K562 (cell line): ENCODE results near the gene INO80. TPM values are rescaled to one million over a fixed set of nuclear protein-coding genes. Genes with fewer than 3 reads are reported as not detected.

ENCODE experiments used
- ATAC-seq: fragments of 200-7000 bp; cut with Tn5 transposase; 3 replicates; pipeline ENCODE4 v1.9.1; 2020; ENCODE audit warnings: moderate library complexity
- BruUV-seq: library from RNA; stranded (reverse); fragments of 400-500 nt; replicated peaks from 2 replicates; lab custom pipeline; 2021; lab: Mats Ljungman, UMichigan
- CTCF ChIA-PET: fragments of 300-600 bp; formaldehyde crosslinking; extraction: SDS; loops from one replicate; lab custom pipeline; 2021; ENCODE audit warnings: low intra/inter-chr PET ratio; lab: Yijun Ruan, JAX
- POLR2A ChIA-PET: fragments of 300-600, 350-650 bp; sonication (Branson Sonifier 250); formaldehyde crosslinking; extraction: SDS; loops from one replicate; lab custom pipeline; 2021; ENCODE audit warnings: antibody characterized with exemption, inconsistent platforms; lab: Yijun Ruan, JAX
- DNase-seq, 4 experiments: peaks; one replicate each; pipeline versions ENCODE4 v3.0.0 to v3.0.0-alpha.2; 2011 to 2018; ENCODE audit warnings: low spot score in 3 of 4, mixed read lengths in 3 of 4; ENCODE audit errors: extremely low read depth in 1 of 4
- FAIRE-seq: peaks from 2 replicates; lab custom pipeline; 2011; peaks lifted over from hg19 to GRCh38; lab: Jason Lieb, UNC
- H2AFZ ChIP-seq: 2 replicates; pipeline ENCODE4 v1.6.0; 2011; ENCODE audit warnings: low read depth, low read length, control low read depth, inconsistent platforms
- H3K27ac ChIP-seq: fragments of 200-600 bp; 3 replicates; pipeline ENCODE4 v1.8.0; 2011; ENCODE audit warnings: low read depth, mild to moderate bottlenecking, control low read depth, inconsistent platforms, low read length, moderate library complexity, mixed read lengths; ENCODE audit errors: extremely low read depth
- H3K27me3 ChIP-seq, 2 experiments: fragments of 300-600 bp in 1 of 2; 2 replicates in 1 of 2; 3 replicates in 1 of 2; pipeline versions ENCODE4 v1.6.0 to v1.8.0; 2011; ENCODE audit warnings: inconsistent platforms in 2 of 2, low read length in 2 of 2, mild to moderate bottlenecking in 1 of 2, mixed read lengths in 1 of 2, moderate library complexity in 1 of 2; ENCODE audit not compliant: control insufficient read depth in 2 of 2, insufficient read depth in 2 of 2
- H3K36me3 ChIP-seq: fragments of 300-600 bp; 3 replicates; pipeline ENCODE4 v1.8.0; 2011; ENCODE audit warnings: mild to moderate bottlenecking, low read length, inconsistent platforms; ENCODE audit not compliant: control insufficient read depth, insufficient read depth
- H3K4me1 ChIP-seq, 2 experiments: fragments of 200-600 bp in 1 of 2; replicated peaks in 1 of 2; 2 replicates in 1 of 2; 3 replicates in 1 of 2; pipeline versions ENCODE4 v1.5.1 to v1.8.0; 2011; ENCODE audit warnings: inconsistent platforms in 2 of 2, low read length in 2 of 2, mild to moderate bottlenecking in 1 of 2, mixed read lengths in 1 of 2, moderate library complexity in 1 of 2; ENCODE audit not compliant: control insufficient read depth in 2 of 2, insufficient read depth in 2 of 2
- H3K4me2 ChIP-seq: 2 replicates; pipeline ENCODE4 v1.6.1; 2011; ENCODE audit warnings: low read length, control low read depth, inconsistent platforms, mixed read lengths; ENCODE audit not compliant: insufficient read depth
- H3K4me3 ChIP-seq: fragments of 200-600 bp; sonication (generic), shearing (Covaris generic); 2 replicates; pipeline ENCODE4 v1.5.1; 2016; ENCODE audit warnings: control low read depth, inconsistent platforms
- H3K79me2 ChIP-seq: fragments of 200-600 bp; 3 replicates; pipeline ENCODE4 v1.8.0; 2011; ENCODE audit warnings: low read length, inconsistent platforms; ENCODE audit not compliant: control insufficient read depth, insufficient read depth
- H3K9ac ChIP-seq, 2 experiments: 2 replicates each; pipeline versions ENCODE4 v1.6.0 to v1.6.1; 2011; ENCODE audit warnings: low read depth in 2 of 2, low read length in 2 of 2, control low read depth in 1 of 2, inconsistent platforms in 1 of 2, mild to moderate bottlenecking in 1 of 2, mixed read lengths in 1 of 2; ENCODE audit not compliant: insufficient read depth in 1 of 2
- H3K9me1 ChIP-seq: one replicate; pipeline ENCODE4 v1.6.0; 2011; ENCODE audit warnings: inconsistent platforms, mild to moderate bottlenecking, low read length, moderate library complexity; ENCODE audit not compliant: control insufficient read depth, insufficient read depth
- H3K9me3 ChIP-seq: replicated peaks from 2 replicates; pipeline ENCODE4 v1.5.1; 2011; ENCODE audit warnings: low read depth, low read length, inconsistent platforms; ENCODE audit not compliant: control insufficient read depth, insufficient read depth
- H4K20me1 ChIP-seq: replicated peaks from 2 replicates; pipeline ENCODE4 v1.6.1; 2011; ENCODE audit warnings: low read length, inconsistent platforms, mixed read lengths; ENCODE audit not compliant: control insufficient read depth, insufficient read depth
- CAMTA2 ChIP-seq: fragments of 250-450 bp; sonication (Bioruptor Pico); conservative IDR thresholded peaks from 2 replicates; pipeline ENCODE4 v1.5.1; 2022
- HEY1 ChIP-seq: fragments of 250-450 bp; sonication (Bioruptor Pico); IDR thresholded peaks from 2 replicates; pipeline ENCODE4 v1.5.0; 2020; ENCODE audit warnings: mild to moderate bottlenecking, moderate library complexity, borderline replicate concordance
- HMG20B ChIP-seq: fragments of 250-450 bp; sonication (Bioruptor Pico); IDR thresholded peaks from 2 replicates; pipeline ENCODE4 v1.5.0; 2021; ENCODE audit warnings: mild to moderate bottlenecking
- PHF20 ChIP-seq: fragments of 450-650 bp; IDR thresholded peaks from 2 replicates; pipeline ENCODE4 v1.6.1; 2018; ENCODE audit not compliant: partially characterized antibody
- RBBP5 ChIP-seq: fragments of 200-600 bp; sonication (generic); IDR thresholded peaks from 2 replicates; pipeline ENCODE4 v1.6.1; 2012; ENCODE audit warnings: borderline replicate concordance, mild to moderate bottlenecking, low read length, control low read depth, inconsistent platforms; ENCODE audit not compliant: insufficient read depth, poor library complexity, severe bottlenecking
- SMC3 ChIP-seq: conservative IDR thresholded peaks from 2 replicates; pipeline ENCODE4 v1.6.1; 2011; ENCODE audit warnings: low read depth, low read length, improper control_type of control experiment; ENCODE audit not compliant: insufficient read depth
- TSC22D4 ChIP-seq: fragments of 450-650 bp; IDR thresholded peaks from 2 replicates; pipeline ENCODE4 v1.6.1; 2016; ENCODE audit warnings: missing genetic modification characterization, missing biosample characterization, control low read depth
- ZNF395 ChIP-seq: fragments of 200-800 bp; sonication (Bioruptor generic); IDR thresholded peaks from 2 replicates; pipeline ENCODE4 v1.6.1; 2017; ENCODE audit warnings: missing genetic modification characterization, missing compliant biosample characterization
- WGBS: fragments of 100-300 bp; shearing (Covaris generic); methylation state at CpG from one replicate; pipeline ENCODE4 v1.1.6; 2016; ENCODE audit warnings: low coverage, mixed read lengths; ENCODE audit not compliant: insufficient coverage; ENCODE audit errors: missing lambda C conversion rate; 5-methylcytosine and 5-hydroxymethylcytosine counted together
- in situ Hi-C: fragments of 300-500 bp; cut with MboI; formaldehyde crosslinking; loops from 4 replicates; pipeline ENCODE4 v1.15.0; 2018; ENCODE audit warnings: inconsistent platforms, mixed read lengths
- intact Hi-C: fragments of 100-400 bp; cut with micrococcal nuclease; formaldehyde crosslinking; loops from 2 replicates; pipeline ENCODE4 v1.14.2; 2022
- polyA plus RNA-seq, 8 experiments: library from polyadenylated mRNA; depleted of rRNA in 4 of 8; stranded (reverse) in 5 of 8; unstranded in 3 of 8; fragments of >200 nt; fragmentation: Nextera tagmentation in 2 of 8; fragmentation: Illumina TruSeq in 1 of 8; extraction: Ambion mirVana in 2 of 8; extraction: Trizol in 1 of 8; gene quantifications; 2 replicates each; pipeline versions ENCODE4 v1.2.1 to v1.2.3, GENCODE V29; 2011 to 2014; ENCODE audit warnings: inconsistent platforms in 1 of 8, missing spikeins in 1 of 8
- total RNA-seq, 7 experiments: library from RNA; depleted of rRNA in 6 of 7; stranded (reverse); fragments of >200 nt in 6 of 7; fragmentation: Illumina TruSeq in 2 of 7; extraction: Trizol in 2 of 7; gene quantifications; 2 replicates each; pipeline versions ENCODE4 v1.2.1 to v1.2.3, GENCODE V29; 2011 to 2021; ENCODE audit warnings: low replicate concordance in 1 of 7
- TF ChIP-seq, protein P1 (sequence below): sonication (generic); formaldehyde crosslinking; IDR thresholded peaks from 2 replicates; pipeline ENCODE4 v1.8.1; 2023; ENCODE audit warnings: mild to moderate bottlenecking, missing genetic modification reagents
- TF ChIP-seq, protein P2 (sequence below): fragments of 250-450 bp; sonication (Bioruptor Pico); IDR thresholded peaks from 2 replicates; pipeline ENCODE4 v1.8.0; 2022; ENCODE audit warnings: inconsistent platforms, mild to moderate bottlenecking, moderate library complexity, borderline replicate concordance

The INO80 gene
- total and polyA plus RNA-seq, 9 of the 15 experiments (the other 6 are each of a cell fraction or from before 2014, with no cell fraction given) = 1.1 to 25.7 (median 19.9) TPM

- POLR2A ChIA-PET = no interaction called here
- H3K4me2 ChIP-seq = no peak overlapping the region
- no TSS peak for BruUV-seq
- no peaks in the 10 kb centered on the region for H3K9me3 ChIP-seq
- intact Hi-C loops (no loop called here), in situ Hi-C loops (no loop called here)
- no peaks in the 10 kb centered on the region for H3K9me1 ChIP-seq
- CTCF ChIA-PET = interaction anchor here (0.6 kb wide), 2 partner anchors 13 to 528 kb away, joined by 3 to 4 read pairs; no protein-coding TSS in a partner anchor
- DNase-seq (no peak), ATAC-seq (no peak), FAIRE-seq (no peak)
- no peaks in the 10 kb centered on the region for H3K27me3 ChIP-seq
- no peaks in the 10 kb centered on the region for H3K79me2 ChIP-seq
- TF ChIP-seq HMG20B (CRISPR knock-in tag) = no peak
- TF ChIP-seq TSC22D4 (tag) = no peak
- TF ChIP-seq ZNF395 (CRISPR knock-in tag) = no peak
- no peak for TF ChIP-seq HEY1 (CRISPR knock-in tag)
- TF ChIP-seq RBBP5 = no peak
- TF ChIP-seq SMC3 = no peak
- TF ChIP-seq PHF20 = no peak
- TF ChIP-seq, protein P1, sequence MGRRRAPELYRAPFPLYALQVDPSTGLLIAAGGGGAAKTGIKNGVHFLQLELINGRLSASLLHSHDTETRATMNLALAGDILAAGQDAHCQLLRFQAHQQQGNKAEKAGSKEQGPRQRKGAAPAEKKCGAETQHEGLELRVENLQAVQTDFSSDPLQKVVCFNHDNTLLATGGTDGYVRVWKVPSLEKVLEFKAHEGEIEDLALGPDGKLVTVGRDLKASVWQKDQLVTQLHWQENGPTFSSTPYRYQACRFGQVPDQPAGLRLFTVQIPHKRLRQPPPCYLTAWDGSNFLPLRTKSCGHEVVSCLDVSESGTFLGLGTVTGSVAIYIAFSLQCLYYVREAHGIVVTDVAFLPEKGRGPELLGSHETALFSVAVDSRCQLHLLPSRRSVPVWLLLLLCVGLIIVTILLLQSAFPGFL = no peak
- TF ChIP-seq CAMTA2 = no peak
- TF ChIP-seq, protein P2, sequence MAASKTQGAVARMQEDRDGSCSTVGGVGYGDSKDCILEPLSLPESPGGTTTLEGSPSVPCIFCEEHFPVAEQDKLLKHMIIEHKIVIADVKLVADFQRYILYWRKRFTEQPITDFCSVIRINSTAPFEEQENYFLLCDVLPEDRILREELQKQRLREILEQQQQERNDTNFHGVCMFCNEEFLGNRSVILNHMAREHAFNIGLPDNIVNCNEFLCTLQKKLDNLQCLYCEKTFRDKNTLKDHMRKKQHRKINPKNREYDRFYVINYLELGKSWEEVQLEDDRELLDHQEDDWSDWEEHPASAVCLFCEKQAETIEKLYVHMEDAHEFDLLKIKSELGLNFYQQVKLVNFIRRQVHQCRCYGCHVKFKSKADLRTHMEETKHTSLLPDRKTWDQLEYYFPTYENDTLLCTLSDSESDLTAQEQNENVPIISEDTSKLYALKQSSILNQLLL (CRISPR knock-in tag) = no peak
- WGBS = 100% methylated on average over 1 of the region's 1 CpG
- H3K27ac ChIP-seq = no peak overlapping the region
- no peak overlapping the region for H3K9ac ChIP-seq
- peaks cover 90% of the 10 kb centered on the region for H3K36me3 ChIP-seq
- no peak overlapping the region for H3K4me3 ChIP-seq
- no peaks in the 10 kb centered on the region for H4K20me1 ChIP-seq
- H3K4me1 ChIP-seq = no peaks in the 10 kb centered on the region
- H2AFZ ChIP-seq = no peak overlapping the region
Observed at GRCh38 chr15:41047474-41047873, 68.6 kb downstream of the INO80 start.
